ENCODE measurements around the gene CXXC1.
"Not testable (repeated sequence)": the region's sequence is repeated elsewhere in the genome, so short reads cannot be mapped to it uniquely, and the experiment has no call there.

CXXC1 gene

DNA sequence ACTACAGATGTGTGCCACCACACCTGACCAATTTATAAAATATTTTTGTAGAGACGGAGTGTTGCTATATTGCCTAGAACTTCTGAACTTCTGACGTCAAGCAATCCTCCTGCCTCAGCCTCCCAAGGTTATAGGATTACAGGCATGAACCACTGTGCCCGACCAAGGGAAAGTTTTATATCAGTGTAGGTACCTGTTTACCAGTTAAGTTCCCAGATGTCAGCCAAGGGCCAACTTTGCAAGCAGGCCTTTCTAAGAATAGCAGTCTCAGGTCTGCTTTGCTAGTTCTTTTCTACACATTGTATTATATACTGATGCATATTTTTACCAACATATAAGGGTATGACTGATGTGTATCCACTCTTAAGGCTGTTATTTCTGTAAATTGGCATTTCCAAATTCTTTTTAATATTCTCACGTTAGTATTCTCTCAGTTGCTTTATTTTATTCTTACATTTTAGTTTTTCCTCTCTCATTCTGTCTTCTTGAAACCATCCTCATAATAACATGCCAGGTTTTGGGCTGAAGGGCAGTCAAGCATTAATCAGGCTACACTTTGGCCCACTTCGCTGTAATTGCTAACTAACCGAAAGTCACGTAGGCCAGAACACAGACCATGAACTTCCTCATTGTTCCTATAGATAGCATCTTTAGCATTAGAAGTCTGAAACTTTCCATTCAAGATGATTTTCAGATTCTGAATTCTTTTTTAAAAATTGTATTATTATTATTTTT lies 25.0 kb upstream of the CXXC1 start:
- H3K4me1 ChIP-seq (ENCODE audit: control insufficient read depth, insufficient read depth, low read length), result no peaks in the 10 kb centered on the region
- no peaks in the 10 kb centered on the region for H3K27me3 ChIP-seq (ENCODE audit: control insufficient read depth, insufficient read depth, low read length, poor library complexity, severe bottlenecking)
- H3K36me3 ChIP-seq (ENCODE audit: control insufficient read depth, insufficient read depth, low read length), result no peaks in the 10 kb centered on the region
- no peaks in the 10 kb centered on the region for H3K9me3 ChIP-seq (ENCODE audit: control insufficient read depth, low read length)
- 89 to 94% methylated on average over 7 of the region's 7 CpGs for WGBS, 2 experiments
- no peak overlapping the region for H3K4me3 ChIP-seq (ENCODE audit: insufficient read depth, low read depth, low read length)
- H3K27ac ChIP-seq (ENCODE audit: insufficient read depth, low read depth, low read length, poor library complexity, severe bottlenecking), result no peak overlapping the region

GRCh38 chr18:50311650-50312049 lies 24.2 kb upstream of the CXXC1 start:
- Histone ChIP-seq H3K9me3 (ENCODE audit: control insufficient read depth, low read length) (no peaks in the 10 kb centered on the region), H3K4me3 (ENCODE audit: insufficient read depth, low read depth, low read length) (no peak overlapping the region), H3K4me1 (ENCODE audit: control insufficient read depth, insufficient read depth, low read length) (no peaks in the 10 kb centered on the region), H3K27me3 (ENCODE audit: control insufficient read depth, insufficient read depth, low read length, poor library complexity, severe bottlenecking) (no peaks in the 10 kb centered on the region), H3K36me3 (ENCODE audit: control insufficient read depth, insufficient read depth, low read length) (no peaks in the 10 kb centered on the region), H3K27ac (ENCODE audit: insufficient read depth, low read depth, low read length, poor library complexity, severe bottlenecking) (no peak overlapping the region)
- 84 to 98% methylated on average over 3 of the region's 3 CpGs for WGBS, 2 experiments

DNA sequence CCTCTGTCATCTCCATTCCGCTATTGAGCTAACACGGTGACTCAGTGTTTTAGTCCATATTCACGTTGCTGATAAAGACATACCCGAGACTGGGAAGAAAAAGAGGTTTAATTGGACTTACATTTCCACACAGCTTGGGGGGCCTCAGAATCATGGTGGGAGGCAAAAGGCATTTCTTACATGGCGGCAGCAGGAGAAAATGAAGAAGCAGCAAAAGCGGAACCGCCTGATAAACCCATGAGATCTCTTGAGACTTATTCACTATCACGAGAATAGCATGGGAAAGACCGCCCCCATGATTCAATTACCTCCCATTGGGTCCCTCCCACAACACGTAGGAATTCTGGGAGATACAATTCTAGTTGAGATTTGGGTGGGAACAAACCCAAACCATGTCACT lies 22.6 kb upstream of the CXXC1 start:
- no peaks in the 10 kb centered on the region for H3K27me3 ChIP-seq (ENCODE audit: control insufficient read depth, insufficient read depth, low read length, poor library complexity, severe bottlenecking)
- WGBS, 2 experiments, result 93 to 95% methylated on average over 10 of the region's 10 CpGs
- no peak overlapping the region for H3K27ac ChIP-seq (ENCODE audit: insufficient read depth, low read depth, low read length, poor library complexity, severe bottlenecking)
- H3K4me1 ChIP-seq (ENCODE audit: control insufficient read depth, insufficient read depth, low read length), result no peaks in the 10 kb centered on the region
- no peak overlapping the region for H3K4me3 ChIP-seq (ENCODE audit: insufficient read depth, low read depth, low read length)
- no peaks in the 10 kb centered on the region for H3K36me3 ChIP-seq (ENCODE audit: control insufficient read depth, insufficient read depth, low read length)
- no peaks in the 10 kb centered on the region for H3K9me3 ChIP-seq (ENCODE audit: control insufficient read depth, low read length)

- H3K27me3 ChIP-seq (ENCODE audit: control insufficient read depth, insufficient read depth, low read length, poor library complexity, severe bottlenecking); H3K27ac ChIP-seq (ENCODE audit: insufficient read depth, low read depth, low read length, poor library complexity, severe bottlenecking); H3K4me3 ChIP-seq (ENCODE audit: insufficient read depth, low read depth, low read length); H3K9me3 ChIP-seq (ENCODE audit: control insufficient read depth, low read length); H3K36me3 ChIP-seq (ENCODE audit: control insufficient read depth, insufficient read depth, low read length); H3K4me1 ChIP-seq (ENCODE audit: control insufficient read depth, insufficient read depth, low read length): not testable (repeated sequence)
- 89 to 92% methylated on average over 5 of the region's 5 CpGs for WGBS, 2 experiments
Measured at GRCh38 chr18:50308851-50309250, 21.4 kb upstream of the CXXC1 start.

DNA sequence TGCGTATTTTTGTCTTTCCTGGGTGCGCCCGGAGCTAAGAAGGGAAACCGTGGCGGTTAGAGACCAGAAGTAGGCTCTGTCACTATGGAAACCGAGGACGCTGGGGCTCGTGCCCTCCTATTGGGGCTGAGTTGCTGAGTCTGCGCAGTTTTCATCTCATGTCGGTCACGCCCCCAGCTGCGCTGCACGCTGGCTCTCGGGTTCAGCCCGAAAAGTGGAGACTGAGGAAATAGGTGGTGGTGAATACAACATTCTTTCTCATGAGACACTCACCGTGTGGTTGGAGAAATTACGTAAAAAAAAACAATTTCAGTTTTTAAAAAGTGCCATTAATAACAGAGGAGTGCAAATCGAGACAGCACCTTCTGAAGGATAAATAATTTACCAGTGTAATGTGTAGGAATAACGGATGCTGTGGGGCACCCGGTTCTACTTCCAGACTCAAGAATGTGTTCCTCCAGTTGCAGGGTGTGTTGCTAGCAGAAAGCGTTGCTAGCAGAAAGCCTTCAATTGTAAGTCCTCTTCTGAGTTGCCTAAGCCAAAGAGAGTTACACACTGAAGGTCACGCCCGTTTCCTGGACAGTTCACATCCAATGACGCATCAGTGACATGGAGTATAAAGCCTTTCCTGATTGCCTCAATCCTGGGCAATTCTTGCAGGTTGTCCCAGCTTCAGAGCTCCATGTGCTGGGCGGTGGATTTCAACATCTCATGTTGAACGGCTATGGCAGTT lies 20.4 kb upstream of the CXXC1 start:
- Histone ChIP-seq H3K9me3 (ENCODE audit: control insufficient read depth, low read length) (no peaks in the 10 kb centered on the region), H3K27me3 (ENCODE audit: control insufficient read depth, insufficient read depth, low read length, poor library complexity, severe bottlenecking) (no peaks in the 10 kb centered on the region), H3K4me1 (ENCODE audit: control insufficient read depth, insufficient read depth, low read length) (no peaks in the 10 kb centered on the region), H3K27ac (ENCODE audit: insufficient read depth, low read depth, low read length, poor library complexity, severe bottlenecking) (no peak overlapping the region), H3K4me3 (ENCODE audit: insufficient read depth, low read depth, low read length) (peak overlapping the region; percentile 39), H3K36me3 (ENCODE audit: control insufficient read depth, insufficient read depth, low read length) (no peaks in the 10 kb centered on the region)
- WGBS, 2 experiments, result 42 to 43% methylated on average over 26 of the region's 26 CpGs

GRCh38 chr18:50307400-50307737 lies 19.9 kb upstream of the CXXC1 start:
- Histone ChIP-seq H3K4me3 (ENCODE audit: insufficient read depth, low read depth, low read length) (peak overlapping the region; percentile 39), H3K27ac (ENCODE audit: insufficient read depth, low read depth, low read length, poor library complexity, severe bottlenecking) (no peak overlapping the region), H3K4me1 (ENCODE audit: control insufficient read depth, insufficient read depth, low read length) (no peaks in the 10 kb centered on the region), H3K9me3 (ENCODE audit: control insufficient read depth, low read length) (no peaks in the 10 kb centered on the region), H3K36me3 (ENCODE audit: control insufficient read depth, insufficient read depth, low read length) (no peaks in the 10 kb centered on the region), H3K27me3 (ENCODE audit: control insufficient read depth, insufficient read depth, low read length, poor library complexity, severe bottlenecking) (no peaks in the 10 kb centered on the region)
- WGBS, 2 experiments, result 24 to 32% methylated on average over 8 of the region's 8 CpGs

GRCh38 chr18:50306944-50307343 lies 19.5 kb upstream of the CXXC1 start:
- 84 to 96% methylated on average over 8 of the region's 8 CpGs for WGBS, 2 experiments
- Histone ChIP-seq H3K4me3 (ENCODE audit: insufficient read depth, low read depth, low read length) (no peak overlapping the region), H3K27ac (ENCODE audit: insufficient read depth, low read depth, low read length, poor library complexity, severe bottlenecking) (no peak overlapping the region)

GRCh38 chr18:50301074-50301473 lies 13.6 kb upstream of the CXXC1 start:
- 75 to 80% methylated on average over 5 of the region's 5 CpGs for WGBS, 2 experiments
- Histone ChIP-seq H3K27ac (ENCODE audit: insufficient read depth, low read depth, low read length, poor library complexity, severe bottlenecking) (no peak overlapping the region), H3K4me1 (ENCODE audit: control insufficient read depth, insufficient read depth, low read length) (no peaks in the 10 kb centered on the region), H3K36me3 (ENCODE audit: control insufficient read depth, insufficient read depth, low read length) (no peaks in the 10 kb centered on the region), H3K4me3 (ENCODE audit: insufficient read depth, low read depth, low read length) (no peak overlapping the region), H3K9me3 (ENCODE audit: control insufficient read depth, low read length) (no peaks in the 10 kb centered on the region), H3K27me3 (ENCODE audit: control insufficient read depth, insufficient read depth, low read length, poor library complexity, severe bottlenecking) (no peaks in the 10 kb centered on the region)

More at GRCh38 chr18:50306944-50307343, 19.5 kb upstream of the CXXC1 start:
- Histone ChIP-seq H3K36me3 (ENCODE audit: control insufficient read depth, insufficient read depth, low read length) (no peaks in the 10 kb centered on the region), H3K27me3 (ENCODE audit: control insufficient read depth, insufficient read depth, low read length, poor library complexity, severe bottlenecking) (no peaks in the 10 kb centered on the region), H3K4me1 (ENCODE audit: control insufficient read depth, insufficient read depth, low read length) (no peaks in the 10 kb centered on the region), H3K9me3 (ENCODE audit: control insufficient read depth, low read length) (no peaks in the 10 kb centered on the region)

DNA sequence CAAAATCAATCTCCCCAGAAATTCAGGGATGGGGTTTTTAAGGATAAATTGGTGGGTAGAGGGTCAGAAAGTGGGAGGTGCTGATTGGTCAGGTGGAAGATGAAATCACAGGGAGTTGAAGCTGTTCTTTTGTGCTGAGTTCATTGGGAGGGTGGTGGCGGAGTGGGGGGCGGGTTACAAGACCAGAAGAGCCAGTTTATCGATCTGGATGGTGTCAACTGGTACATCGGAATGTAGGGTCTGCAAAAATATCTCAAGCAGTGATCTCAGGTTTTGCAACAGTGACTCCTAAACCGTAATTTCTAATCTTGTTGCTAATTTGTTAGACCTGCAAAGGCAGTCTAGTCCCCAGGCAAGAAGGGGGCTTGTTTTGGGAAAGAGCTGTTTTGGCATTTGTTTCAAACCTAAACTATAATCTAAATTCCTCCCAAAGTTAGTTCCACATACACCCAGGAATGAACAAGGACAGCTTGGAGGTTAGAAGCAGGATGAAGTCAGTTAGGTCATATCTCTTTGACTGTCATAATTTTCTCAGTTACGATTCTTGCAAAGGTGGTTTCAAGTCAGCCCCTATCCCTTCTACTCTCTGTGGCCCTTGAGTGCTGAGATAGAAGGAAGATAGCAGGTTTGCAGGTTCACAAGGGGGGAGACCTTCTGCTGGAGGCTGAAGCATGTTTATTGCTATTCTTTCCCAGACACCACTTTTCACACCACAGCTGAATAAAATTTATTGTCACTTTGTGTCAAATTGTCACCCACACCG lies 12.3 kb upstream of the CXXC1 start:
- H3K4me3 ChIP-seq (ENCODE audit: insufficient read depth, low read depth, low read length), result no peak overlapping the region
- H3K27ac ChIP-seq (ENCODE audit: insufficient read depth, low read depth, low read length, poor library complexity, severe bottlenecking), result no peak overlapping the region
- no peaks in the 10 kb centered on the region for H3K4me1 ChIP-seq (ENCODE audit: control insufficient read depth, insufficient read depth, low read length)
- no peaks in the 10 kb centered on the region for H3K9me3 ChIP-seq (ENCODE audit: control insufficient read depth, low read length)
- 82 to 84% methylated on average over 7 of the region's 7 CpGs for WGBS, 2 experiments
- H3K27me3 ChIP-seq (ENCODE audit: control insufficient read depth, insufficient read depth, low read length, poor library complexity, severe bottlenecking), result no peaks in the 10 kb centered on the region
- H3K36me3 ChIP-seq (ENCODE audit: control insufficient read depth, insufficient read depth, low read length), result no peaks in the 10 kb centered on the region

Measured in ectodermal cell (in vitro differentiated cells).